Motor neuron (in vitro differentiated cells): ENCODE data around the gene SUMO3. TPM values are rescaled to one million over a fixed set of nuclear protein-coding genes. Genes with fewer than 3 reads are reported as not detected.
"Not testable (repeated sequence)": the region's sequence is repeated elsewhere in the genome, so short reads cannot be mapped to it uniquely, and the experiment has no call there.

Experiments used
- ATAC-seq, 8 experiments: fragments of 200-7000 bp; cut with Tn5 transposase; replicated peaks in 6 of 8; 2 replicates each; pipeline ENCODE4 v1.8.0; 2021; ENCODE audit warnings: mild to moderate bottlenecking in 8 of 8, moderate library complexity in 8 of 8
- H3K27ac ChIP-seq, 2 donors: fragments of 250-450 bp; sonication (Bioruptor Pico); 2 replicates each; pipeline ENCODE4 v1.9.0; 2021; ENCODE audit warnings: antibody characterized with exemption in 2 of 2, mild to moderate bottlenecking in 2 of 2, moderate library complexity in 1 of 2
- H3K4me1 ChIP-seq, 2 donors: fragments of 250-450 bp; sonication (Bioruptor Pico); replicated peaks in 1 of 2; 2 replicates each; pipeline ENCODE4 v1.6.1; 2021; ENCODE audit warnings: antibody characterized with exemption in 2 of 2, mild to moderate bottlenecking in 2 of 2, moderate library complexity in 1 of 2
- H3K4me3 ChIP-seq, 5 donors: fragments of 250-450 bp; sonication (Bioruptor Pico); 2 replicates each; pipeline ENCODE4 v1.9.0; 2021; ENCODE audit warnings: antibody characterized with exemption in 5 of 5, mild to moderate bottlenecking in 5 of 5, moderate library complexity in 4 of 5
- WGBS, 10 experiments: fragments of 450-650 bp; shearing (Covaris generic); methylation state at CpG; one replicate each; pipeline ENCODE4 v1.0.0; 2022; 5-methylcytosine and 5-hydroxymethylcytosine counted together
- in situ Hi-C, 9 experiments: fragments of 400-800 bp; cut with MboI; loops; one replicate each; pipeline ENCODE4 v1.15.0; 2021; ENCODE audit warnings: low sequenced_read_pairs in 9 of 9, low pct_unique_long_range_greater_than_20kb in 2 of 9; ENCODE audit not compliant: unreplicated experiment in 9 of 9
- total RNA-seq, 8 experiments: library from RNA; unstranded; fragments of 300-600 nt; gene quantifications; 2 replicates each; pipeline versions ENCODE4 v1.2.3 to v1.2.4, GENCODE V29; 2022

SUMO3 gene
- total RNA-seq, 8 experiments from 2014 or later = 46.6 to 103 (median 56.9) TPM

DNA sequence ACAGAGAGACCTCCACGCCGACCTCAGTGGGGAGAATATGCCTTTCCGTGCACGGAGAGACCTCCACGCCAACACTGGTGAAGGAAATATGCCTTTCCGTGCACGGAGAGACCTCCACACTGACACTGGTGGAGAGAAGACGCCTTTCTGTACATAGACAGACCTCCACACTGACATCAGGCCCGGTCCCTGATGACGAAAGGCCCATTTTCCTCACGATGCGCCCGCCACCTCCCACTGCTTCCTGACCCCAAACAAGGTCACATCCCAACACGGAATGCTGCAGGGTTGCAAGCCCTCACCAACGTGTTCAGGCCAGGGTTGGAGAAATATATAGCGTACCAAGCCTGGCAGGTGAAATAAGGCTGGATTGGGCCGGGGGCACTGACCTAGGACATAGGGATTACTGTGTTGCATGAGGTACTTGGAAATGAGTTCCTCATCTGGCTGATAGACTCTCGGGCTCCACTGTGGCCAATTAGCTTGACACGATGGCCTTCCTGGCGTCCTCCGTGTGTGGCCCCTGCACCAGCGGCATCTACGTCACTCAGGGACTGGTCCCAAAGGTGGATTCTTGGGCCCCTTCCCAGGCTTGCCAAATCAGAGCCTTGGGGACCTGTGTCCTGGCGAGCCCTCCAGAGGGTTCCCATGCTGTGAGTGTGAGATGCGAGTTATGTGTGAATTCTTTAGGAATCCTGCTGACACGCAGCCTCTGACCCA lies 16.5 kb upstream of the SUMO3 start:
- H3K4me1 ChIP-seq = peaks cover 4 to 6% of the 10 kb centered on the region in 2 donors
- no peak for ATAC-seq
- no peak overlapping the region for H3K4me3 ChIP-seq
- in situ Hi-C loops = loop anchor here in 1 of 9 experiments (25.0 kb wide), 1 partner anchor 97 kb away; no protein-coding TSS in a partner anchor
- H3K27ac ChIP-seq = no peak overlapping the region
- WGBS, 10 experiments = 60 to 87% (median 73%) methylated on average over 1 to 16 of the region's 26 CpGs; no CpG with 5 or more reads in 3 of the 10 experiments

- WGBS, 10 experiments = 28 to 94% (median 80%) methylated on average over 1 to 5 of the region's 5 CpGs
- no peak for ATAC-seq
- H3K27ac ChIP-seq = no peak overlapping the region
- H3K4me1 ChIP-seq = peaks cover 4 to 8% of the 10 kb centered on the region in 2 donors
- in situ Hi-C loops = loop anchor here in 1 of 9 experiments (25.0 kb wide), 1 partner anchor 96 kb away; no protein-coding TSS in a partner anchor
- H3K4me3 ChIP-seq = no peak overlapping the region
Observed at GRCh38 chr21:44833663-44834062, 15.8 kb upstream of the SUMO3 start.

DNA sequence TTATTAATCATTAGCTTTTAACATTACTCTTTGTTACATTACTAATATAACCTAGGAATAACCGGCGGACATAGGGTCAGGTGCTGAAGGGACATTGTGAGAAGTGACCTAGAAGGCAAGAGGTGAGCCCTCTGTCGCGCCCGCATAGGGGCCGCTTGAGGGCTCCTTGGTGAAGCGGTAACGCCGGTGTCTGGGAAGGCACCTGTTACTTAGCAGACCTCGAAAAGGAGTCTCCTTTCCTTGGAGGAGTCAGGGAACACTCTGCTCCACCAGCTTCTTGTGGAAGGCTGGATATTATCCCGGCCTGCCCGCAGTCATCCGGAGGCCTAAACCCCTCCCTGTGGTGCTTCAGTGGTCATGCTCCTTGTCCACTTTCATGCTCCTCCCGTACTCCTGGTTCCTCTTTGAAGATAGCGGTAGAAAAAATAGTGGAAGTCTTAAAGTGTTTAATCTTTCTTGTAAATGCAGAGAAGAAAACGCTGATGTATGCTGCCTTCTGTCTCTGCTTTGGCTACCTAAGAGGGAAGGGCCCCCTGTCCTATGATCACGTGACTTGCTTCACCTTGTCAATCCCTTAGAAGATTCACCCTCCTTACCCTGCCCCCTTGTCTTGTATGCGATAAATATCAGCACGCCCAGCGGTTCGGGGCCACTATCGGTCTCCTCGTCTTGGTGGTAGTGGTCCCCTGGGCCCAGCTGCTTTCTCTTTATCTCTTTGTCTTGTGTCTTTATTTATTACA lies 14.8 kb upstream of the SUMO3 start:
- 69 to 91% (median 82%) methylated on average over 1 to 17 of the region's 23 CpGs for WGBS, 10 experiments
- ATAC-seq = not testable (repeated sequence)
- in situ Hi-C loops = loop anchor here in 1 of 9 experiments (25.0 kb wide), 1 partner anchor 95 kb away; no protein-coding TSS in a partner anchor

GRCh38 chr21:44831227-44831860 lies 13.5 kb upstream of the SUMO3 start:
- H3K4me1 ChIP-seq = peaks cover under 1 to 3% of the 10 kb centered on the region in 2 donors
- H3K4me3 ChIP-seq = no peak overlapping the region
- no peak overlapping the region for H3K27ac ChIP-seq
- no peak for ATAC-seq
- in situ Hi-C loops = loop anchor here in 1 of 9 experiments (25.0 kb wide), 1 partner anchor 94 kb away; no protein-coding TSS in a partner anchor
- 26 to 92% (median 69%) methylated on average over 4 to 7 of the region's 7 CpGs; no CpG with 5 or more reads in 1 of the 10 experiments for WGBS, 10 experiments

More for the DNA sequence above, 14.8 kb upstream of the SUMO3 start:
- H3K27ac ChIP-seq, H3K4me3 ChIP-seq, H3K4me1 ChIP-seq: not testable (repeated sequence)

DNA sequence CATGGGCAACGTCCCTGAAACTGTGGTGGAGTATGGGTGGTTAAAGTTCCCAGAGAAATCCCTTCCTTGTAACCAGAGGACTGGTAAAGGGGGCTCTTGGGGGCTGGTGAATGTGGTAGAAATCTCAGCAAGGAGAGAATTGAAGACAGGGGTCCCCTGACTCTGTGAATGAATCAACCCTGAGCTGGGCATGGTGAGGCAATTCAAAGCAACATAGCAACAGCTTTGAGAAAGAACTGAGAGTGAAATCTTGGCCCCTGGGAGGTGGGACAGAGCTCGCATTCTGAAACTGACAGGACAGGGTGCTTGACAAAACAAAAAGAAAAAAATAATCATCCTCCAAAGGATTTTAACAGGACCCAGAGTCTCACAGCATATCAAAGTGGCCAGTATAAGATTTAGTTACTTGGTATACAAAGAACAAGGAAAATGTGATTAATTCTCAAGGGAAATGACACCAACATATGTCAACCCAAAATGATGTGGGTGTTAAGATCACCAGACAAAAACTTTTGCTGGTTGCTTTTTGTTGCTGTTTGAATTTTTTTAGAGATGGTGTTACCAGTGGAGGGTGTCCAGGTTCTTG lies 11.7 kb upstream of the SUMO3 start:
- Histone ChIP-seq H3K4me1 (peaks cover 0 to 3% of the 10 kb centered on the region in 2 donors), H3K4me3 (no peak overlapping the region), H3K27ac (no peak overlapping the region)
- no peak for ATAC-seq
- in situ Hi-C loops = loop anchor here in 1 of 9 experiments (25.0 kb wide), 1 partner anchor 92 kb away; no protein-coding TSS in a partner anchor
- WGBS, 10 experiments = 14 to 100% (median 55%) methylated on average over 1 to 2 of the region's 2 CpGs; no CpG with 5 or more reads in 3 of the 10 experiments

DNA sequence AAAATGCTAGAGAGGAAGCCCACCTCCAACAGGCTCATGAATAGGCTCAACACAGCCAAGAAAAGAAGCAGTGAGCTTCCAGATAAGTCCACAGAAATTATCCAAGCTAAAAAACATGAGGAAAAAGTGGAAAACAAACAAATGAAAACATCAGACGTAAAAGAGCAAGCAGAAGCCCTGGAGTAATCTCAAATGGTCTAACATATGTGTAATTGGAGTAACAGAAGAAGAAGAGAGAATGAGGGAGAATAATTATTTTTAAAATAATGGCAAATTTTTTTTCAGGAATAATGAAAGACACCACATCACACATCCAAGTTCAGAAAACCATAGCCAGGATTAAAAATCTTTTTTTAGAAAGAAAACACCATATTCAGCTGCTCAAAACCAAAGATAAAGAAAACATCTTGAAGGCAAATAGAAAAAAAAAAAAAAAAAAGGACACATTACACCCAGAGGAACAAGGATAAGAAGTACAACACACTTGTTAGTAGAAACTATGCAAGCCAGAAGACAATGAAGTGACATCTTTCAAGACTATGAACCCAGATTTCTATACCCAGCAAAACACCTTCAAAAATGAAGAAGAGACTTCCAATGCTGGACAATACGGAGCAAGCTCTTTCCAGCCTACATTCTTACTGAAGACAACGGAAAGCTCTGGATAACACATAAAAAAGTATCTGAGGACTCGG lies 10.6 kb upstream of the SUMO3 start:
- Histone ChIP-seq H3K4me3 (no peak overlapping the region), H3K27ac (no peak overlapping the region), H3K4me1 (peaks cover 0 to 3% of the 10 kb centered on the region in 2 donors)
- in situ Hi-C loops = loop anchor here in 1 of 9 experiments (25.0 kb wide), 1 partner anchor 91 kb away; no protein-coding TSS in a partner anchor
- no peak for ATAC-seq
- WGBS, 10 experiments = 10 to 96% (median 61%) methylated on average over 1 to 4 of the region's 4 CpGs

DNA sequence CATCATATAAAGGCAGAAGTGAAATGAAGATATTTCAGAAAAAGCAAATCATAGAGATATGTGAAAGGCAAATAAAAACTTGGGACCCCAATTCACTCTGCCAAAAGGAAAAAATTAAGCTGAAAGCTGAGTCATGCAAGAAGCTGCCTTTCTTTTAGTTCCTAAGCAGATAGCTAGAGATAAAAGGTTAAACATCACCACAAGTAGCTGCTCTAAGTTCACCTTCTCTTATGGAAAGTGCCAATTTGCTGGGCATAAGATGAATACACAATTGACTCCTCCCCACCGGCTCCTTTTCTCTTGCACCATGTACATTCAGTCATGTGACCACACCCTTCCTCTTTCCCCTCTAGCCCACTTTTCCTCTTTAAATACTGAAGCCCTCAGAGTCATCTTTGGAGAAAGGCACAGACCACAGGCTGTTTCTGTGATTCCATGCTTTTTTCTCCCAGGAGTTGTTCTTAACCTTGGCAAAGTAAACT lies 5.4 kb upstream of the SUMO3 start:
- Histone ChIP-seq H3K27ac (no peak overlapping the region), H3K4me1 (peaks cover 0 to 6% of the 10 kb centered on the region in 2 donors), H3K4me3 (no peak overlapping the region)
- in situ Hi-C loops = no loop called here
- no peak for ATAC-seq
- 43 to 100% (median 75%) methylated on average over 1 of the region's 1 CpG; no CpG with 5 or more reads in 4 of the 10 experiments for WGBS, 10 experiments

DNA sequence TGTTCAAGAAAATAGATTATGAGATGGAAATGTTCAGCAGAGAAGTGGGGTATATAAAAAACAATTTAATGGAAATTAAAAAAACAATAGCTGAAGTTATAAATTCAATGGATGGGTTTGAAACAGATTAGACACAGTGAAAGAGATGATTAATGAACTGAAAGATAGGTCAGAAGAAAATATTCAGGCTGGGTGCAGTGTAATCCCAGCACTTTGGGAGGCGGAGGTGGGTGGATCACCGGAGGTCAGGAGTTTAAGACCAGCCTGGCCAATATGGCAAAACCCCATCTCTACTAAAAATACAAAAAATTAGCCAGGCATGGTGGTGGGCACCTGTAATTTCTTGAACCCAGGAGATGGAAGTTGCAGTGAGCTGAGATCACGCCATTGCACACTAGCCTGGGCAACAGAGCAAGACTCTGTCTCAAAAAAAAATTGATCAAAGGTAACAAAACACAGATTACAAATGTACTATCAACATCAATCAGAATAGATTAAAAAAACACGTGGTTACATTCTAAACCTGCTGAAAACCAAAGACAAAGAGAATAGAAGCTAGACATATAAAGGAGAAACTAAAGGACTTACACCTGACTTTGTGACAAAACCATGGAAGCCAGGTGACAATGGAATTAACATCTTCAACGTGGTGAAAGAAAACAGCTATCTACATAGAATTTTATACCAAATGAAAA lies 4.8 kb upstream of the SUMO3 start:
- Histone ChIP-seq H3K27ac (no peak overlapping the region), H3K4me3 (no peak overlapping the region), H3K4me1 (peaks cover 0 to 6% of the 10 kb centered on the region in 2 donors)
- ATAC-seq = no peak
- in situ Hi-C loops = no loop called here
- WGBS, 10 experiments = 0 to 65% (median 56%) methylated on average over 2 to 5 of the region's 5 CpGs

- no peak overlapping the region for H3K4me3 ChIP-seq
- in situ Hi-C loops = no loop called here
- H3K4me1 ChIP-seq = peaks cover 2 to 6% of the 10 kb centered on the region in 2 donors
- WGBS, 10 experiments = 0 to 100% (median 89%) methylated on average over 1 to 3 of the region's 3 CpGs; no CpG with 5 or more reads in 4 of the 10 experiments
- ATAC-seq = no peak
- no peak overlapping the region for H3K27ac ChIP-seq
Observed at GRCh38 chr21:44820851-44821250, 3.0 kb upstream of the SUMO3 start.

DNA sequence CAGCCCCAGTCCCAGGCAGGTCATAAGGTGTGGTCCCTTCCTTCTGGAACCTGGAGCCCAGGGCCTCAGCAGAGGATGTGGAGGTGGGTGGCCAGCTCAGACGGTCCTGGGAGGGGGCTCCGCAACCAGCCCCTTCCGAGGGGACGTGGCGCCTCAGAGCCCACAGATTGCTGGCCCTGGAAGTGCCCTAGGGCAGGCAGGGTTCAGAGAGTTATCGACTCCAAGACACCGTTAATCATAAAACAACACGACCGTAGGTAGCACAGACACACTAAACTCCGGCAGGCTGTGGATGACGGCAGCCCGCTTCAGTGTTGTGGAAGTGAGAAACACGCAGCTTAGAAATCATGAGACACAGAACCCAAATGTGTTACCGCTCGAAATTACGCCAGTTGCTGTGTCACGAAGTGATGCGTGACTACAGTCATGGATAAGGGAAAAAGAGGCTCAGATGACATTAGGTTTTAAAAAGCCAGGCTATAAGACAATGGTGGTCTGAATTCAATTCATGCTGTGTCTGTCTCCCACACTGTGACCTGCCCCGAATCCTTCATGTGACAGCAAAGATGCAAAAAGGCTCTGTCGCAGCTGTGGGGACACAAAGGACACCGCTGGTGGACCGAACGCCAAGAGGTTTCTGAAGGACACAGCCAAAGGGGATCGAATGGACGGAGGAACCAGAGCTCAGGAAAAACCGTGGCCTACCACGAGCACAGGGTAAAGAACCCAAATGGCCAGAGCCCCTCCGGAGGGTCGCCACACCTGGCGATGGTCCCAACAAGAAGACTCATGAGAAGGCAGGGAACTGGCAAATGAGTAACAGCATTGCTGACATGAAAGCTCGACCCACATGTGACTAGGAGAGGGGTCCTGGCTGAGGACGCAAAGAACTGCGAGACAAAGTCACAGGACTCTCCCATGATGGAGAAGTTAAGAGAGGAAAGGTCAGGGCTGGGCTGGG lies 1.7 kb upstream of the SUMO3 start:
- in situ Hi-C loops = no loop called here
- no peak overlapping the region for H3K27ac ChIP-seq
- no peak for ATAC-seq
- H3K4me1 ChIP-seq = peaks cover 2 to 6% of the 10 kb centered on the region in 2 donors
- H3K4me3 ChIP-seq = no peak overlapping the region
- 89 to 100% (median 93%) methylated on average over 2 to 15 of the region's 33 CpGs for WGBS, 10 experiments

DNA sequence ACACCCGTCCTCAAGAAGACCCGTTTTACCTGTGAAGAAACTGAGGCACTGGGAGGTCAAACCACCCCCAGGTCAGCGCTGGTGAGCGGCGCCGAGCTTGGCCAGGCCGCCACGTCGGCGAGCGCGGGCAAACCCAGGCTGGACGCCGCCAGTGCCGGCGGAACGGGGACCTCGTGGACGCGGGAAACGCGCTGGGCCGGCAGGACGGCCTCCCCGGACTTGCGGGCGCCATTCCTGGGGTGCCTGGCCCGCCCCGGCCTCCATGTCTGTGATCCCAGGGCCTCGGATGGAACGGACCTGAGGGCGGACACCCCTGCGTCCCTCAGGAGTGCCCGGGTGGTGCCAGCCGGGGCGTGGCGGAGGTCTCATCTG lies 764 bp upstream of the SUMO3 start:
- Histone ChIP-seq H3K4me3 (peak overlapping the region; percentile 60 to 99 (median 93)), H3K27ac (peak overlapping the region; percentile 88 to 89), H3K4me1 (peaks cover 2 to 6% of the 10 kb centered on the region in 2 donors)
- in situ Hi-C loops = no loop called here
- ATAC-seq = no peak
- whole genome bisulfite sequencing, 10 experiments = 8 to 79% (median 60%) methylated on average over 2 to 19 of the region's 37 CpGs; no CpG with 5 or more reads in 5 of the 10 experiments
